ENCODE measurements around the gene RET. TPM values are rescaled to one million over a fixed set of nuclear protein-coding genes. Genes with fewer than 3 reads are reported as not detected.

Gene RET
- total and polyA plus RNA-seq, 2 of the 8 experiments (the other 6 are each of a cell fraction or from before 2014, with no cell fraction given) = 6.7 to 8.4 TPM

GRCh38 chr10:43055217-43055616, 21.7 kb upstream of the RET start:
- Histone ChIP-seq H2AFZ (ENCODE audit: low read length) (no peak overlapping the region), H3K9ac (replicated peaks in 1 of 4; ENCODE audit: extremely low read depth in 1 of 4, low read depth in 3 of 4, low read length in 3 of 4) (no peak overlapping the region), H4K91ac (replicated peaks; ENCODE audit: insufficient read length, low read length) (no peak overlapping the region), H4K20me1 (replicated peaks in 1 of 2; ENCODE audit: control insufficient read depth in 1 of 2, insufficient read depth in 2 of 2, low read length in 2 of 2) (no peaks in the 10 kb centered on the region), H3K23me2 (ENCODE audit: low read depth, low read length) (no peaks in the 10 kb centered on the region), H2AK5ac (ENCODE audit: low read depth, low read length) (no peak overlapping the region), H4K5ac (ENCODE audit: insufficient read length, low read depth, low read length) (no peak overlapping the region), H3K56ac (replicated peaks; ENCODE audit: insufficient read length, low read depth, low read length) (no peak overlapping the region), H2BK5ac (ENCODE audit: low read depth, low read length) (no peak overlapping the region), H3K79me1 (ENCODE audit: low read depth, low read length) (no peaks in the 10 kb centered on the region), H3K36me3 (ENCODE audit: control insufficient read depth in 2 of 4, insufficient read depth in 4 of 4, low read length in 3 of 4) (no peaks in the 10 kb centered on the region), H3K14ac (ENCODE audit: insufficient read length) (no peak overlapping the region), H3K23ac (ENCODE audit: insufficient read length) (no peak overlapping the region), H2BK12ac (ENCODE audit: low read depth, low read length) (no peak overlapping the region), H2BK15ac (ENCODE audit: low read length) (no peak overlapping the region), H2BK20ac (ENCODE audit: low read length) (no peak overlapping the region), H3K79me2 (ENCODE audit: control insufficient read depth in 1 of 2, insufficient read depth in 2 of 2, low read length in 2 of 2) (no peaks in the 10 kb centered on the region), H3K4me1 (replicated peaks in 1 of 4; ENCODE audit: control insufficient read depth in 3 of 4, insufficient read depth in 4 of 4, low read length in 3 of 4) (no peaks in the 10 kb centered on the region; a peak in 1 of 7 replicates), H3K4me3 (ENCODE audit: extremely low read depth in 1 of 4, insufficient read depth in 2 of 4, low read depth in 3 of 4, low read length in 4 of 4) (no peak overlapping the region), H3K4me2 (ENCODE audit: insufficient read depth in 1 of 2, low read depth in 2 of 2, low read length in 2 of 2) (no peak overlapping the region), H3K4ac (replicated peaks; ENCODE audit: insufficient read length, low read depth, low read length) (no peak overlapping the region), H3K18ac (ENCODE audit: extremely low read depth, low read length) (no peak overlapping the region), H4K8ac (ENCODE audit: extremely low read depth, insufficient read depth, low read length) (no peak overlapping the region), H2BK120ac (replicated peaks; ENCODE audit: low read depth, low read length) (no peak overlapping the region), H3K9me3 (ENCODE audit: insufficient read depth in 2 of 2, low read depth in 1 of 2, low read length in 1 of 2) (no peaks in the 10 kb centered on the region), H3K27ac (ENCODE audit: low read depth, low read length) (no peak overlapping the region), H3K27me3 (replicated peaks in 1 of 4; ENCODE audit: control insufficient read depth in 3 of 4, extremely low read depth in 1 of 4, insufficient read depth in 3 of 4, low read length in 3 of 4) (no peaks in the 10 kb centered on the region)
- ChIA-PET CTCF (ENCODE audit: partially characterized antibody) (interaction anchor here (0.8 to 1.6 kb wide), 8 partner anchors 10 to 185 kb away, joined by 3 to 4 read pairs (median 3); no protein-coding TSS in a partner anchor), POLR2A (ENCODE audit: partially characterized antibody) (interaction anchor here (0.8 kb wide), 1 partner anchor 111 kb away, joined by 3 read pairs; no protein-coding TSS in a partner anchor)
- 94% methylated on average over 3 of the region's 3 CpGs; no CpG with 5 or more reads in 1 of the 2 experiments for WGBS, 2 experiments (ENCODE audit: extremely low coverage in 1 of 2, insufficient coverage in 1 of 2, insufficient read length in 1 of 2, insufficient replicate concordance in 2 of 2, low coverage in 1 of 2, low lambda C conversion rate in 2 of 2, missing lambda C conversion rate in 1 of 2)
- no peak for FAIRE-seq
- no peak for DNase-seq (ENCODE audit: low read depth in 1 of 2, low spot score in 2 of 2)
- TF ChIP-seq MAFK (IDR thresholded peaks at IDR 0.05; ENCODE audit: low read depth, low read length) (no peak), SUZ12 (IDR thresholded peaks at IDR 0.05; ENCODE audit: low read length) (no peak), KDM1A (IDR thresholded peaks at IDR 0.05; ENCODE audit: borderline replicate concordance, low read length) (no peak), ASH2L (IDR thresholded peaks at IDR 0.05; ENCODE audit: low read length) (no peak), CTBP2 (IDR thresholded peaks at IDR 0.05; ENCODE audit: borderline replicate concordance, insufficient read depth, insufficient read length, low read length) (no peak), PHF8 (conservative IDR thresholded peaks at IDR 0.05; ENCODE audit: low read depth, low read length) (no peak), ZNF274 (IDR thresholded peaks at IDR 0.05; ENCODE audit: borderline replicate concordance, extremely low read depth, low read length) (no peak), MAX (IDR thresholded peaks at IDR 0.05) (no peak), RAD21 (IDR thresholded peaks at IDR 0.05 in 1 of 2, conservative IDR thresholded peaks at IDR 0.05 in 1 of 2; ENCODE audit: low read depth in 2 of 2, low read length in 2 of 2) (no peak), FOSL1 (IDR thresholded peaks at IDR 0.05; ENCODE audit: insufficient read depth, low read depth, low read length) (no peak)

Data from H1 (cell line).